GM11168 (cell line): Measurements from ENCODE around the gene HIRIP3.
"Not testable (repeated sequence)": the region's sequence is repeated elsewhere in the genome, so short reads cannot be mapped to it uniquely, and the experiment has no call there.

Experiments used
- in situ Hi-C: fragments of 300-500 bp; cut with MboI; formaldehyde crosslinking; loops from one replicate; pipeline ENCODE4 v1.12.0; 2022; ENCODE audit warnings: low sequenced_read_pairs; ENCODE audit not compliant: unreplicated experiment

The HIRIP3 gene, protein sequence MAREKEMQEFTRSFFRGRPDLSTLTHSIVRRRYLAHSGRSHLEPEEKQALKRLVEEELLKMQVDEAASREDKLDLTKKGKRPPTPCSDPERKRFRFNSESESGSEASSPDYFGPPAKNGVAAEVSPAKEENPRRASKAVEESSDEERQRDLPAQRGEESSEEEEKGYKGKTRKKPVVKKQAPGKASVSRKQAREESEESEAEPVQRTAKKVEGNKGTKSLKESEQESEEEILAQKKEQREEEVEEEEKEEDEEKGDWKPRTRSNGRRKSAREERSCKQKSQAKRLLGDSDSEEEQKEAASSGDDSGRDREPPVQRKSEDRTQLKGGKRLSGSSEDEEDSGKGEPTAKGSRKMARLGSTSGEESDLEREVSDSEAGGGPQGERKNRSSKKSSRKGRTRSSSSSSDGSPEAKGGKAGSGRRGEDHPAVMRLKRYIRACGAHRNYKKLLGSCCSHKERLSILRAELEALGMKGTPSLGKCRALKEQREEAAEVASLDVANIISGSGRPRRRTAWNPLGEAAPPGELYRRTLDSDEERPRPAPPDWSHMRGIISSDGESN

GRCh38 chr16:29995324-29995910 lies at the start of gene HIRIP3:
Gene HIRIP3, minus strand, starts transcription at chr16:29995617. Its CDS starts 12 bp downstream, at chr16:29995605.
- in situ Hi-C loops: no loop called here

DNA sequence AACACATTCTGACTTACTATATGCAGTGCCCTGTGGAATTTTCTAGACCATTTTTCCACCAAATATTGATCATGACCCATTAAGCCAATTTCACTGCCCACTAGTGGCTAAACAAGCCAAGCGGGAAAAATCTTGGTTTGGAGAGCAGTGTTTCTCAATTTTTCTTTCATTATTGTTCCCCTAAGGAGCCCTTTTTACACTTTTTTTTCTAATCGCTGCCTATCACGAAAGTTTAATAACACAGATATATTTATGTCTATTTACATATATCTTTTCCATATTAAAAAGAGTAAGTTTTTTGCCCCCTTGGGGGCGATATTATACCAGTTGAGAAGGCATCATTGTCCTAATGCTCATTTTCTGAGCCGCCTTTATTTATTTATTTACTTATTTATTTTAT lies 46.4 kb upstream of the HIRIP3 start:
- in situ Hi-C loops: no loop called here

- in situ Hi-C loops: not testable (repeated sequence)
These were observed 45.3 kb upstream of the HIRIP3 start for GRCh38 chr16:30040690-30041089.

DNA sequence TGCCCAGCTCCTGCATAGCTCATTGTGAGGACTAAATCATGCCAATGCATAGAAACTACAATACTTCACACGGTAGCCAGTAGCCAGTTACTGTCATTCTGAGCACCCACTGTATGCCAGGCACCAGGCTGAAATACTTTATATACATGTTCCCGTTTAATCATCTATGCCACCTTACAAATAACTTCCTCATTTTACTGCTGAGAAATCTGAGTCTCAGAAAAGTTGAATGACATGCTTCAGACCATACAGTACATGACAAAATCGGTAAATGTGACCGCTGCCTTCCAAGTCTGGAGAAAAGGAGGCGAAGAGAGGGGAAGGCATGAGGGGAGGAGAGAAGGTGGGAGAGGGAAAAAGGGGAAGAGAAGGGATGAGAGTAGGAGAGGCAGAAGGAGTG lies 44.8 kb upstream of the HIRIP3 start:
- in situ Hi-C loops: no loop called here

DNA sequence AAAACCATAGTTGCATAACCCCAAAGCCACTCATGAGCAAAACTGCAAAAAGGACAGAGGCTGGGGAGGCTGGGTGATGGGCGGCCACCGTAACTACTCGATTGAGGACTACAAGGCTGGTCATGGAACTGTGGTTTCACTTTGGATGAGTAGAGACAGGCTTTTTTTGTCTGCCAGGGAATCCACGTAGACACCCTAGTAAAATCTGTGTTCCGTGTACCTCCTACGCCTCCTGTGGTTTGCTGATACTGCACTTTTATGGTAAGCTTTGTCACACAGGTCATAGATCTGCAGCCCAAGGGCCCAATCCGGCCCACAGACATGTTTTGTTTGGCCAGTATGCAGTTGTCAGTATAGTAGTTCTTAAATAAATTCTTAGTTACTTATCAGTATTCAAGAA lies 37.9 kb upstream of the HIRIP3 start:
- in situ Hi-C loops: no loop called here

- in situ Hi-C loops: no loop called here
These were observed 36.8 kb upstream of the HIRIP3 start for GRCh38 chr16:30032083-30032819.

DNA sequence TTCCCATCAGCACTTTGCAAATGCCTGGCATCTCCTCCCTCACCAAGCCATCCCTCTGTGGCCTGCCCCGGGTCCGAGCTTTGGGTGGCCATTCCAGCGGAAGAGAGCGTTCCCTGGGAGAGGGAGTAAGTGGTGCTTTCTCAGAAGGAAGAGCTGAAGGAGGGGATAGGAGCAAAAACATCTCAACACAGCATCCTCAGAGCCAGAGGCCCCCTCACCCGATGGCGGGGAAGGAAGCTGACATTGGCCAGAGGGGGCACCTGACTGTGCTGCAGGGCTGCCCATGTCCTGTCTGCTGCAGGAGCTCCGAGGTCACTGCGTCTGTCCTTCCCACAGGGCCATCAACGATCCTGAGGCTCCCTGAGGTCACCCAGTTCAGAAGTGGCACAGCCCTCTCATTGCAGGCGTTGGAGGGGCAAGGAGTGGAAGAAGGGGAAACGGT lies 36.1 kb upstream of the HIRIP3 start:
- in situ Hi-C loops: no loop called here

DNA sequence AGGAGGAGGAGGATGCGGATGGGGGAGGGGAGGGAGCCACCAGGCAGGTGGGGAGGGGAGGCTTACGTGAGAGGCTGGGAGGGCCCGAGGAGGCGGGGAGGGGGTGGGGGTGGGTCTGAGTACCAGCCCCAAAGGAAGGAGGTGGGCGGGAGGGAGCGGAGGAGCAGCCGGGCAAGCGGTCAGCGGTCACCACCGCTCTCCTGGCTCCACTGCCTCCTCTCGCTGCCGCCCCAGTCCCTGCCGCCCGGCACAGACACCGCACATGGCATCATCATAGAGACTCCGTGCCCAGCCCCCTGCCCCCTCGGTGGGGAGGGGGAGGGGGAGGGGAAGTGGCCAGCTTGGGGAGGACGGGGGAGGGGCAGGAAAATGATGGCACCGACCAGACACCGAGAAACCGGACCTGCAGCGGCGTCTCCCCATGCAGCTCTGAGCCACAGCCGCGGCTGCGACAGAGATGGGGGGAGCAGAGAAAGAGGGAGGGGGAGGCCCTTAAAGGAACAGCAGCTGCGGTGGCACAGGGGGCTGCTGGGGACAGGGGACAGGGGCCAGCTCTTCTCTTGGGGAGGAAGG lies 35.5 kb upstream of the HIRIP3 start, which contains the start of gene TLCD3B:
Gene TLCD3B, minus strand, starts transcription at position 431 of the 573 bp plus-strand sequence. CDS start 744 bp downstream, outside the sequence.
- in situ Hi-C loops: no loop called here

- in situ Hi-C loops: no loop called here
These were observed 34.7 kb upstream of the HIRIP3 start for GRCh38 chr16:30030011-30030685.

- in situ Hi-C loops: no loop called here
These were observed 33.1 kb upstream of the HIRIP3 start for GRCh38 chr16:30028438-30029076.

- in situ Hi-C loops: no loop called here
These were observed 32.4 kb upstream of the HIRIP3 start for GRCh38 chr16:30027588-30028437.

- in situ Hi-C loops: no loop called here
These were observed 31.0 kb upstream of the HIRIP3 start for GRCh38 chr16:30026449-30026848.

DNA sequence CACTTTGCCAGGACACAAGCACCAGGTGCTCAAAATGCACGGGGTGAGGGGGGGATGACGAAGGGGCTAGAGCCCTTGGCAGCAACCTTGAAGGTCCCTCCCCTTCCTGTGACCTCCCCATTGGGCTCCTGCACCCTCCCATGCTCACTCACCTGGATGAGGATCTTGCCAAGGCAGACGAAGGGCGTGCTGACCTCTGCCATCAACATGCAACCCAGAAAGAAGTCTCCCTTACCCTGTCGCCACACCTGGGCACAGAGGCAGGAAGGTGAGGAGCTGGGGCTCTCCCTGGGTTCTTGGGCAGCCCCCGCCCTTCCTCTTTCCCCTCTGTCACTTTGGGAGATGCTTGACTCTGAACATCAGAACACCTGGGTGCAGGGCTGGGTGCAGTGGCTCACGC lies 30.2 kb upstream of the HIRIP3 start:
- in situ Hi-C loops: no loop called here

DNA sequence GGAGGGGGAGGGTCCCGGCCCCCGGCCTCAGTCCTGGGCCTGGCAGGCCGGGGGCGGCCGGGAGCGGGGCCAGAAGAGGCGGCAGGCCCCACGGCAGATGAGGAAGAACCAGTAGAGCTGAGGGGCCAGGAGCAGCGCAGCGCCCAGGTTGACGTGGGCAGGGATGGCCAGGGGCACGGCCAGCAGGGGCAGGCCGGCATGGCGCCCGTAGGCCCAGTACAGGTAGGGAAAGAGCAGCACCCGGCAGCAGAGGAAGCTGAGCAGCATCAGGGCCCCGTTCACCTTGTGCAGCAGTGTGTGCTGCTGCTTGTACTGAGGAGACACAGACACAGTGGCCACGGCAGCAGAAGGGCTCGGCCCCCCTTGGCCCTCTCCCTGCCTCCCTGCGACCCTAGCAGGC lies 29.7 kb upstream of the HIRIP3 start:
- in situ Hi-C loops: no loop called here

DNA sequence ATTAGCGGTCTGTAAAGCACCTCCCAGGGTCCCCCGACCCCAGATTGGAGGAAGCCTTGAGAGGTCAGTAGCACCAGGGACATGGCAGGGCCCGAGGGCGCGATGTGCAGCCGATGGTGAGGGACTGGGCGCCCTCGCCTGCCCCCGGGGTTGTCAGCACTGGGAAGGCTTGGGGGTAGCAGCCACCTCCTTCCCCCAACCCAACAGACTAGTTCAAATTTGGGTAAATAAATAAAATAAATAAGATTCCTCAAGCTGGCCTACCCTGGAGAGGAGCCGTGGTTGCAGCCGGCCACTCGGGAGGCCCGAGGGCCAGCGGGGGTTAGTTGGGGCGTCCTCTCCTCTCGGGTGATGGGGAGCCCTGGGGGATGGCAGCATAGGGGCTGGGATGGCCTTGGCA lies 29.0 kb upstream of the HIRIP3 start:
- in situ Hi-C loops: no loop called here

GRCh38 chr16:30023586-30023985 lies 28.2 kb upstream of the HIRIP3 start:
- in situ Hi-C loops: no loop called here

GRCh38 chr16:30022887-30023286 lies 27.5 kb upstream of the HIRIP3 start, which contains the start of gene C16orf92:
Gene C16orf92, plus strand, starts transcription at chr16:30023198. Its CDS starts 143 bp downstream, at chr16:30023341.
- in situ Hi-C loops: no loop called here

GRCh38 chr16:30018731-30019158 lies 23.3 kb upstream of the HIRIP3 start:
- in situ Hi-C loops: loop anchor here (10.0 kb wide), 1 partner anchor 334 kb away; no protein-coding TSS in a partner anchor
